MCF 10A (cell line): ENCODE data around the gene UQCR11. TPM values are rescaled to one million over a fixed set of nuclear protein-coding genes. Genes with fewer than 3 reads are reported as not detected.

Experiments
- BruUV-seq: library from RNA; stranded (reverse); fragments of 400-500 nt; replicated peaks from 2 replicates; lab custom pipeline; 2021; lab: Mats Ljungman, UMichigan
- CTCF ChIA-PET: fragments of 300-600 bp; sonication (Branson Sonifier 250); formaldehyde crosslinking; extraction: SDS; loops from one replicate; lab custom pipeline; 2021; ENCODE audit warnings: antibody characterized with exemption, inconsistent platforms; lab: Yijun Ruan, JAX
- POLR2A ChIA-PET: fragments of 300-600, 350-650 bp; sonication (Branson Sonifier 250); formaldehyde crosslinking; extraction: SDS; loops from one replicate; lab custom pipeline; 2020; ENCODE audit warnings: antibody characterized with exemption, inconsistent platforms; lab: Yijun Ruan, JAX
- DNase-seq: peaks from one replicate; pipeline ENCODE4 v3.0.0-alpha.2; 2018; ENCODE audit not compliant: unreplicated experiment
- H3K27ac Mint-ChIP-seq: one replicate; pipeline ENCODE4 v1.8.0; 2022; ENCODE audit warnings: mild to moderate bottlenecking, low read depth, mixed read lengths; ENCODE audit not compliant: unreplicated experiment
- H3K27me3 Mint-ChIP-seq: one replicate; pipeline ENCODE4 v1.8.0; 2022; ENCODE audit warnings: mixed read lengths; ENCODE audit not compliant: insufficient read depth, unreplicated experiment
- H3K36me3 Mint-ChIP-seq: one replicate; pipeline ENCODE4 v1.8.0; 2022; ENCODE audit warnings: mild to moderate bottlenecking, moderate library complexity, mixed read lengths; ENCODE audit not compliant: insufficient read depth, unreplicated experiment
- H3K4me1 Mint-ChIP-seq: one replicate; pipeline ENCODE4 v1.8.0; 2022; ENCODE audit warnings: mixed read lengths; ENCODE audit not compliant: insufficient read depth, unreplicated experiment
- H3K4me3 Mint-ChIP-seq: one replicate; pipeline ENCODE4 v1.8.0; 2022; ENCODE audit warnings: mild to moderate bottlenecking, moderate library complexity, mixed read lengths; ENCODE audit not compliant: unreplicated experiment
- H3K9me3 Mint-ChIP-seq: one replicate; pipeline ENCODE4 v1.8.0; 2022; ENCODE audit warnings: mixed read lengths; ENCODE audit not compliant: unreplicated experiment
- intact Hi-C: fragments of 100-400 bp; cut with micrococcal nuclease; formaldehyde crosslinking; loops from 2 replicates; pipeline ENCODE4 v1.14.1; 2022
- total RNA-seq: library from RNA; stranded (reverse); gene quantifications from 2 replicates; pipeline ENCODE4 v1.2.3, GENCODE V29; 2022
- TF ChIP-seq, protein P1 (sequence below): fragments of 200-600 bp; IDR thresholded peaks from one replicate; pipeline ENCODE4 v1.8.0; 2022; ENCODE audit warnings: antibody characterized with exemption, mild to moderate bottlenecking; ENCODE audit not compliant: unreplicated experiment

The UQCR11 gene
- total RNA-seq, 1 experiment from 2014 or later: 256 TPM

DNA sequence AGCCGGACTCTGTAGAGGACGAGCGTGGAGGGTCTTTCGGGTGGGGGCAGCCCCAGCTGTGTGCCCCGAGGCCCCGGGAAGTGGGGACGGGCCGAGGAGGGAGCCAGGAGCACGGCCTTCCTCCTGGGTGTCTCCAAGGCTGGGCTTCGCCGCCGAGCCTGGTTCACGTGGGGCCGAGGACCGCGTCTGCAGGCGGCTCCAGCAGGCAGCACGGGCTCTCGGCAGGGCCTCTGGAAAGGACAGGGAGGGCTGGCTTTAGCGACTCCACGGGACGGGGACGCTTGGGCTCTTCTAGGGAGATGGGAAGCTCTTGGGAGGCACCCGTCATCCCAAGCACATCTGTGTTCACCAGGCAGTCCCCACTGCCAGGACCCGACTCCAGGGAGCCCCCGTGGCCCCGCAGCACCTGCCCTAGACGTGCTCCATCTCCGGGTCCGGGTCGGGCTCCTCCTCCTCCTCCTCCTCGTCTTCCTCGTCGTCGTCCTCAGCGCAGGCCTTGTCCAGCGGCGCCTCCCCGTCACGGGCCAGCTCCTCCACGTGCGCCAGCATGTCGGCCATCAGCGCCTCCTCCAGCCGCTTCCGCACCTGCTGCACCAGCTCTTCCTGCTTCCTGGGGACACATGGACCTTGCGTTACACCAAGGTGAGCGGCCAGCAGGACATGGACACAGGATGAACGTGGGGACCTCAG, 27.2 kb downstream of the UQCR11 start:
- H3K27me3 Mint-ChIP-seq: no peaks in the 10 kb centered on the region
- H3K9me3 Mint-ChIP-seq: no peaks in the 10 kb centered on the region
- no TSS peak for BruUV-seq
- H3K4me1 Mint-ChIP-seq: no peaks in the 10 kb centered on the region
- no peak for DNase-seq
- intact Hi-C loops: no loop called here
- ChIA-PET POLR2A (interaction anchor here (1.0 to 1.6 kb wide), 2 partner anchors 10 to 13 kb away, joined by 3 to 10 read pairs; no protein-coding TSS in a partner anchor), CTCF (no interaction called here)
- H3K27ac Mint-ChIP-seq: no peak overlapping the region
- TF ChIP-seq, protein P1, sequence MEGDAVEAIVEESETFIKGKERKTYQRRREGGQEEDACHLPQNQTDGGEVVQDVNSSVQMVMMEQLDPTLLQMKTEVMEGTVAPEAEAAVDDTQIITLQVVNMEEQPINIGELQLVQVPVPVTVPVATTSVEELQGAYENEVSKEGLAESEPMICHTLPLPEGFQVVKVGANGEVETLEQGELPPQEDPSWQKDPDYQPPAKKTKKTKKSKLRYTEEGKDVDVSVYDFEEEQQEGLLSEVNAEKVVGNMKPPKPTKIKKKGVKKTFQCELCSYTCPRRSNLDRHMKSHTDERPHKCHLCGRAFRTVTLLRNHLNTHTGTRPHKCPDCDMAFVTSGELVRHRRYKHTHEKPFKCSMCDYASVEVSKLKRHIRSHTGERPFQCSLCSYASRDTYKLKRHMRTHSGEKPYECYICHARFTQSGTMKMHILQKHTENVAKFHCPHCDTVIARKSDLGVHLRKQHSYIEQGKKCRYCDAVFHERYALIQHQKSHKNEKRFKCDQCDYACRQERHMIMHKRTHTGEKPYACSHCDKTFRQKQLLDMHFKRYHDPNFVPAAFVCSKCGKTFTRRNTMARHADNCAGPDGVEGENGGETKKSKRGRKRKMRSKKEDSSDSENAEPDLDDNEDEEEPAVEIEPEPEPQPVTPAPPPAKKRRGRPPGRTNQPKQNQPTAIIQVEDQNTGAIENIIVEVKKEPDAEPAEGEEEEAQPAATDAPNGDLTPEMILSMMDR: no peak
- H3K4me3 Mint-ChIP-seq: no peak overlapping the region
- H3K36me3 Mint-ChIP-seq: peaks cover 79% of the 10 kb centered on the region

DNA sequence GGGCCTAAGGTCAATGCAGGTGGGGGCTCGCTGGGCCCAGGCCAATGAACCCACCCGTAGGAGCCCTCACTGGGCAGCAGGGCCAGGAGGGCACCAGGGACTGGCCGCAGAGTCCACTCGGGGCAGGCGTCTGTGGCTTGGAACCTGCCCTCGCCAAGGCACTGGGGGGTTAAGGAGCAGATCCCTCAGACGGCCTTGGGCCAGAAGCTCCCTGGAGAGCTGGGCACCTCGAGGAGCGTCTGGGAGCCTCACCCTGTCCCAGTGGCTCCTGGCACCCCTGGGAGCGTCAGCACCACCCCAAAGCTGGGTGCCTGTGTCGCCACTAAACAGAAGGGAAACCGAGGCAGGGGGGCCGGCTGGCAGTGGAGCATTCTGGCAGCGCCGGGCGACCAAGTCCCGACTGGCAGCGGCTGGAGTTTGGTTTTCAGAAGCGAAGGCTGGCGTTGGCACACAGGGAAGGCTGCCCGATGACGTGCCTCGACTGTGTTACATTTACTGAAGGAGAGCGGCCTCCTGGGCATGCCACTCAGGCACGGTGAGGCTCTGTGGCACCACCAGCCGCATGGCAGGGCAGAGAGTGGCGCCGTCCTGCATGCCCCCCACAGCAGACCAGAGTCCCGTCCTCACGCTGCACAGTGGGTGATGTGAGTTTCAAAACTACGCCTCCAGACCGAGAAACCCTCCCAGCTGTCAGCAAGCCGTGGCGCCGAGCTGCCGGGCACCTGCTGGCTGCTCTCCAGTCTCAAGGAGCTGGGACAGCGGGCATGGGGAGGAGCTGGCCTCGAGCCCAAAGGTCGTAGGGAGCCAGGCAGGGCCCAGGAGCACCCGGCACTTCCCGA, 28.0 kb downstream of the UQCR11 start:
- TF ChIP-seq, protein P1: no peak
- no peaks in the 10 kb centered on the region for H3K9me3 Mint-ChIP-seq
- no TSS peak for BruUV-seq
- H3K4me3 Mint-ChIP-seq: no peak overlapping the region
- no peaks in the 10 kb centered on the region for H3K4me1 Mint-ChIP-seq
- POLR2A ChIA-PET: interaction anchor here (1.0 kb wide), 1 partner anchor 13 kb away, joined by 3 read pairs; no protein-coding TSS in a partner anchor
- no peak for DNase-seq
- no peaks in the 10 kb centered on the region for H3K27me3 Mint-ChIP-seq
- H3K36me3 Mint-ChIP-seq: peaks cover 72% of the 10 kb centered on the region
- CTCF ChIA-PET: no interaction called here
- H3K27ac Mint-ChIP-seq: no peak overlapping the region
- intact Hi-C loops: no loop called here

DNA sequence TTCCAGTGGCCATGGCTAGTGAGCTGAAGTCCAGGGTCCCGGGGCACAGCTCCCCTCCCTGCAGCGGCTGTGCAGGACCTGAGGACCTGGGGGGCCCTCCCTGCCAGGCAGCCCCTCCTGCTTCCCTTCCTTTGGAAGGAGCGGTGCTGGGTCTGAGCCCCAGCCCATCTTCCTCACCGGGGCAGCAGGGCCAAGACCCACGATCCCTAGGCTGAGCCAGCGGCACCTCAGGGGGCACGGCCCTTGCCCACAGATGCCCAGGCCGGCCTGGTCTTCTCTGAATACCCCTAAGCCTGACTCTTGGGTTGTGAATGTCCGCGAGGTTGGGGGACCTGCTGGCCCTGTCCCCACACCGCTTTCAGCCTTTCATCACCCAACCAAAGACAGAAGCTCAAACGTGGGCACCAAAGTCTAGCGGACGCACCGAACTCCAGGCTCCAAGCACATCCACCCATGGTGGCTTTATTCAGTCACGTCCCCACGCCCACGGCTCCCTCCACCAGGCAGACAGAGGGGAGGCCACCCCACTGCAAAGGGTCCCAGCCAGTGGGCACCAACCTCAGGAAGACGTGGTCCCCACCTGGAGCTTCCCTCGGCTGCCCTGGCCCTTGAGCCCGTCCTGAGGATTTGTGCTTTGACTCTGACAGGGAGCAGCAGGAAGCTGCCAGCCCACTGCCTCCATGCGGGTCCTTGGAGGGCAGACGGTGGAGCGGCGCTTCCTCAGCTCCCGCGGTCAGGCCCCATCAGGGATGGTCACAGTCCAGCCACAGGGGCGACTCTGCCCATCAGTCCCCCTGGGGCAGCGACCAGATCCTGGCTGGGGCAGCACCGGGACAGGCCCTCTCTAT, 28.8 kb downstream of the UQCR11 start:
- Mint-ChIP-seq H3K4me1 (no peaks in the 10 kb centered on the region), H3K4me3 (no peak overlapping the region), H3K9me3 (no peaks in the 10 kb centered on the region), H3K27ac (no peak overlapping the region), H3K27me3 (no peaks in the 10 kb centered on the region), H3K36me3 (peaks cover 63% of the 10 kb centered on the region)
- TSS peak; percentile 27 for BruUV-seq
- ChIA-PET CTCF (no interaction called here), POLR2A (interaction anchor here (2.2 kb wide), 1 partner anchor 14 kb away, joined by 11 read pairs; no protein-coding TSS in a partner anchor)
- DNase-seq: no peak
- intact Hi-C loops: no loop called here
- TF ChIP-seq, protein P1: no peak
